Stimulated activated CD8-positive, alpha-beta memory T cell treated with anti-CD3 and anti-CD28 coated beads, Interleukin-12 subunit alpha, Interleukin-12 subunit beta, amount 100 ng/mL, for 1 hour (primary cell): ENCODE results near the gene SAMD11.

Experiments used
- DNase-seq: peaks from one replicate; pipeline ENCODE4 v3.0.0-alpha.2; 2020; ENCODE audit warnings: low read depth

The SAMD11 gene

DNA sequence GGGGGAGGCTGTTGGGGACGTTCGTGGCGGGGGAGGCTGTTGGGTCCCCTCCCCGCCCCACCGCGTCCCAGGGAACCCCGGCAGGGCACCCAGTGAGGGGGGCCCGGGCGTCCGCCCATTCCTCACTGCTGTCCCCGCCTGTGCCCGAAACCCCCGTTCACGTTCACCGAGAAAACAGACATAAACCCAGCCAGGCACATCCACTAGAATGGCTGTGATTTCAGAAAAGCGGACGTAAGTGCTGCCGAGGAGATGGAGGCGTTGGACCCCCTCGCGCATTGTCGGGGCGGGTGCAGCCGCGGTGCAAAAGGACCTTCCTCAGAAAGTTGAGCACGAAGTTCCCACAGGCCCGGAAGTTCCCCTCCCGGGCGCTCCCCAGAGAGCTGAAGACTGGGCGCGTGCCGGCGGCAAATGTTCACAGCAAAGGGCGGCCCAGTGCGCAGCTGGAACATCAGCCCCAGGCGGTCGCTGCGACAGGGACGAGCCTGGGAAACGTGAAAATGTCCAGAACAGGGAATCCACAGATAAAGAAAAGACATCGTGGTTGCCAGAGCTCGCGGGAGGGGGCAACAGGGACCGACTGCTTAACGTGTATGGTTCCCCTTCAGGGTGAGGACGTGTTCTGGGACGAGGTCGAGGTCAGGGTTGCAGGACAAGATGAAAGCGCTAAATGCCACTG is 18.5 kb upstream of the SAMD11 start:
- DNase-seq = no peak

- DNase-seq = no peak
Observed at GRCh38 chr1:905811-906599, 17.7 kb upstream of the SAMD11 start.

DNA sequence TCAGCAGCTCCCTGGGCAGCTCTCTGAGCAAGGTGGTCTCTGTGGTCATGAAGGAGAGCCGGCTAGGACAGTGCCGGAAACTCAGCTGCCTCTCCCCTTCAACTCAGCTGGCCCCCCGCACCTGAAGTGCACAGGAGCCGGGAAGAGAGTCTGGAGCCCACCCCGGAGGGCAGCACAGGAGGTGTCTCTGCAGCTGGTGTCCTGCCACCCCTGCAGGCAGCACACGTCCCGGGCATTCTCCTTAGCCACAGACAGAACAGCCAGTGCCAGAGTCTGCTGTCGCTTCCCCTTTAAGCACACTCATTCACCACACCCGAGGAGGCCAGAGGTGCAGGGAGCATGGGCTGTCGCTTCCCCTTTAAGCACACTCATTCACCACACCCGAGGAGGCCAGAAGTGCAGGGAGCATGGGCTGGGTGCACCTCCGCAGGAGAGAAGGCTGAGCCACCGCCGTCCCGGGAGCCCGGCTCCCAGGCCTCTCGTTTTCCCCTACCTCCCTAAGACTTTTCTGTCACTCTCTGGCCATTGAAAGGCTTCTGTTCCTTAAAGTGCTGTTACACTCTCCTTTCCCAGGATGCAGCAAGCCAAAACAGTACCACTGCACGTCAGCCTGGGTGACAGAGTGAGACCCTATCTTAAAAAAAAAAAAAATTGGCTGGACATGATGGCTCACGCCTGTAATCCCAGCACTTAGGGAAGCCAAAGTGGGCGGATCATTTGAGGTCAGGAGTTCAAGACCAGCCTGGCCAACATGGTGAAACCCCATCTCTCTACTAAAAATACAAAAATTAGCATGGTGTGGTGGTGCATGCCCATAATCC is 16.9 kb upstream of the SAMD11 start:
- DNase-seq = no peak

- no peak for DNase-seq
Observed at GRCh38 chr1:907611-908451, 15.9 kb upstream of the SAMD11 start.

DNA sequence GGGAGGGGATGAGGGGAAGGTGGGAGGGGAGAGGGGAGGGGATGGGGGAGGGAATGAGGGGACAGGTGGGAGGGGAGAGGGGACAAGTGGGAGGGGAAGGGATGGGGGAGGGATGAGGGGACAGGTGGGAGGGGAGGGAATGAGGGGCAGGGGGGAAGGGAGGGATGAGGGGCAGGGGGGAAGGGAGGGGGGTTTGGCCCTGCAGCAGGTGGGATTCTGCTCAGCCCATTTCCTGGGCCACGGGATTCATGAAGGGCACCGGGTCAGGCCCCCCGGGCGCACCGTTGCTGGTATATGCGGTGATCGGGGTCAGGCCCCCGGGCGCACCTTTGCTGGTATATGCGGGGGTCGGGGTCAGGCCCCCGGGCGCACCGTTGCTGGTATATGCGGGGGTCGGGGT is 15.1 kb upstream of the SAMD11 start:
- DNase-seq = no peak

GRCh38 chr1:909861-910310 is 13.8 kb upstream of the SAMD11 start:
- no peak for DNase-seq

- DNase-seq = no peak
Observed at GRCh38 chr1:910311-910880, 13.3 kb upstream of the SAMD11 start.

- no peak for DNase-seq
Observed at GRCh38 chr1:910881-911721, 12.6 kb upstream of the SAMD11 start.

GRCh38 chr1:911875-912739 is 11.6 kb upstream of the SAMD11 start:
- DNase-seq = no peak

DNA sequence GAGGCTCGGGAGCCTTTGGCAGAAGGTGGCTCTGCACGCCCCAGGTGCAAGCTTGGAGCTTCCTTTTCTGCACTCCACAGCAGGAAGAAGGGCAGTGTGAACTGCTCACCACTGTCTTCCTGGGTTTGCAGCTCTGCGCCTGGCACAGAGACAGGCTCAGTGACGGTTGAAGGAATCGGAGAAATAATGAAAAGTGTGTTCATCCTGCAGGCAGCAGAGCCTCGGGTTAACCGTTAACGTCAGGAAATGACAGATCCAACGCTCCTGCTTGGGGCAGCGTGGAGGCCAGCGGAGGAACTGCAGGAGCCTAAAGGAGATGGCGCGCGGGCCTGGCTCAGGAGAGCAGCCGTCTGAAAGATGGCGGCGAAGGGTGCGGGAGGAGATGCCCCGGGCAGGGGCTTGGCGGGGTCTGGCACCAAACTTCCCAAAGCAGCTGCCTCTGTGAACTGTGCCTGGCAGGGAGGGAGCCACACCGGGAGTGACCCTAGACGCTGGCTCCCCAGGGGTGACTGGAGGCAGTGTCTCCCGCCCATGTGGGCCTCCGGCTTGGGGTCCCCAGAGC is 10.9 kb upstream of the SAMD11 start:
- no peak for DNase-seq

DNA sequence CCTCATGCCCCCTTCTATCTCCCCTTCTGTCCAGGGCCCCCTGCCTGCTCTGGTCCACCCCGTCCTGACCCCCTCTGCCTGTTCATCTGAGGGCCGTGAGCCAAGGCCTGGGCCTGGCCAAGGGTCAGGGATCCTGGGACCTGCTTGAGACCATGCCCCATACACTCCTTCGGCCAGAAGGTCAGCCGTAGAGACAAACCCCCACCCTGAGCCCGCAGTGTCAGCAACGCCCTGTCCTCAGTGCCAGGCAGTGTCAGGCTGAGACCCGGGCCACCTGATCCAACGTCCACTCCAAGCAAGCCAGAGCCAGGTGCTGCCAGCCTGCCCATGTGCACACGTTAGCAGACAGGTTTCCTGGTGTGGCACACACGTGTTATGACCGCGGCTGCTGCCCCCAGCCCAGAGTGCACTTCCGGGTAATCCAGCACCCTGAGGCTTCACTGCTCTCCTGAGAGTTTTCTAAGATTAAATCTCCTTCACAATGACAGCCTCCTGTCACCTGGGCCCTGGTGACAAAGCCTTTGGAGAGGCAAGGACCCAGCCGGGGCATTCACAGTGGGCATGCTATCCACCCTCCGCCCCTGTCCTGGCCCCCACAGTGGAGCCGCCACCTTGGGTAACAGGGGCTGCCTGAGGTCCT is 10.1 kb upstream of the SAMD11 start:
- no peak for DNase-seq

DNA sequence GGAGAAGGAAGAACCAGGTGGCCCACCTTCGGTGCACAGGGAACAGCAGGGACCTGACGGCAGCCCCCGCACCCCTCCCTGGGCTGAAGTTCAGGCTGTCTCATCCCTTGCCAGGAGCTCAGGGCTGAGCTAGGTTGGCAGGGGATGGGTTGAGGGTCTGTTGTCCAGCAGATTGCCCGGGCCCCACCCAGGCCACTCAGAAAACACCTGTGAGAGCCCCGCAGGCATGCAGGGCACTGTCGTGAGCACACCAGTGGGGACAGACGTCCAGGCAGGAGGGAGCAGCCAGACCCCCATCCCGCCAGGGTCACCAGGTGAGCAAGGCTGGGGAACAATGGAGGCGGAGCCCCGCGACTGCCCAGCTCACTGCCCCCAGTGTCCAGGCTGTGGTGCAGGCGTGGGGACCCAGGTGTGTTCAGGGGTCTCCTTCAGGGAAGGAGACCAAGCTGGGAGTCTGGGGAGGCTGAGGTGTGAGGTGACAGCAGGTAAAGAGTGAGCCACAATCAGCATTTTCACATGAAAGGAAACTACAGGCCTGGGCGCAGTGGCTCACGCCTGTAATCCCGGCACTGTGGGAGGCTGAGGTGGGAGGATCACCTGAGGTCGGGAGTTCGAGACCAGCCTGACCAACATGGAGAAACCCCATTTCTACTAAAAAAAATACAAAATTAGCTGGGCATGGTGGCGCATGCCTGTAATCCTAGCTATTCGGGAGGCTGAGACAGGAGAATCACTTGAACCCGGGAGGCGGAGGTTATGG is 9.4 kb upstream of the SAMD11 start:
- DNase-seq = no peak

- no peak for DNase-seq
Observed at GRCh38 chr1:914891-915280, 8.8 kb upstream of the SAMD11 start.

- DNase-seq = no peak
Observed at GRCh38 chr1:915295-916172, 8.2 kb upstream of the SAMD11 start.

DNA sequence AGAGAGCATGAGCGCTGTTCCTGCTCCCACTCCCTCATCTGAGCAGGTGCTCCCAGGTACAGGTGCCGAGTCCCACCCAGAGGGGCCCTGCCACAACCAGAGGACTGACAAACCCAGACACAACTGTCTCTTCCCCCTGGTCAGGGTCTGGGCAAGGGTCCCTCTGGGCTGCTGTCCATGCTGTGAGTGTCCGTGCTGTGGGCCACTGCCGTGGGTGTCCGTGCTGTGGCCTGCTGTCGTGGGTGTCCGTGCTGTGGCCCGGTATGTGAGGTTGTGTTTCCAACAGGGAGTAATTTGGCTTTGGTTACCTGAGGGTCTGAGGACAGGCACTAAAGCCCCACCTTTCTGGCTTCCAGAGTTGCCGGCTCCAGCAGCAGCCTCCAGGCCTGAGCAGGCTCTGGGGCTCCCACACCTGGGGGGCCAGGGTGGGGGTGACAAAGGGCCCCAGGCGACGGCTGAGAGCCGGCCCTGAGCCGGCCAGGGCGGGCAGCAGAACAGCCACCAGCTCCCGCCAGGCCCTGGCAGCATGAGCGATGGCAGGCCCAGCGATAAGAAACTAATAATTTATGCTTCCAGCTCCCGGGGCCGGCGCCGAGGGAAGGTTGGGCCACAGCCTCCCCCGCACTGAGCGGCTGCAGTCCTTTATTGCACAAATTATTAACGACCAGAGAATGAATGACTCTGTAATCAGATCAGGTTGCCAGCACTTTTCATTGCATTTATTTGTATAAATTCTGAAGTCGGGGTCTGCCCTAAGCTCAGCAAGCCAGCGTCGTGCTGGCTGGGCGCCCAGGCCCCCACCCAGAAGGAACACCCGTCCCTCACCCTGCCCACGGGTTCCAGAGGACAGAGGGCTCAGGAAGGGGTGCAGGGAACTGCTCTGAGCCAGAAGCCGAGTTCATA is 7.3 kb upstream of the SAMD11 start:
- DNase-seq = no peak

DNA sequence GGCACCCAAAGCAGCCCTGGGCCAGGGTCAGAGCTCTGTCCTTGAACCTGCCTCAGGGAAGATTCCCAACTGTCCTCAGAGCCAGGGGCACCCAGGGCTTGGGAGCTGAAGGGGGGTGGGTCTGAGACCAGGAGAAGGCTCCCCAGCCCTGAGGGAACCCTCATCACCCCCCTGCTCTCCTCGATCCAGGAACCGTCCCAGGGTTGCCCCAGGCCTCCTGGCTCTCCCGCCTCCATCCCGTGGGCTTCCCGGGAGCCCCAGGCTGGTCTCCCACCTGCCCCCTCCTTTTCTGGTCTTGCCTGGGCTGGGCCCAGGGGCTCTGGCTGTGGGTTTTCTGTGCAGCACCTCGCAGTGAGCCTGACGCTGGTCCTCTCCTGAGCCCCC is 6.7 kb upstream of the SAMD11 start:
- DNase-seq = no peak
